ENCODE data around the gene SEMA6B.

SEMA6B gene

DNA sequence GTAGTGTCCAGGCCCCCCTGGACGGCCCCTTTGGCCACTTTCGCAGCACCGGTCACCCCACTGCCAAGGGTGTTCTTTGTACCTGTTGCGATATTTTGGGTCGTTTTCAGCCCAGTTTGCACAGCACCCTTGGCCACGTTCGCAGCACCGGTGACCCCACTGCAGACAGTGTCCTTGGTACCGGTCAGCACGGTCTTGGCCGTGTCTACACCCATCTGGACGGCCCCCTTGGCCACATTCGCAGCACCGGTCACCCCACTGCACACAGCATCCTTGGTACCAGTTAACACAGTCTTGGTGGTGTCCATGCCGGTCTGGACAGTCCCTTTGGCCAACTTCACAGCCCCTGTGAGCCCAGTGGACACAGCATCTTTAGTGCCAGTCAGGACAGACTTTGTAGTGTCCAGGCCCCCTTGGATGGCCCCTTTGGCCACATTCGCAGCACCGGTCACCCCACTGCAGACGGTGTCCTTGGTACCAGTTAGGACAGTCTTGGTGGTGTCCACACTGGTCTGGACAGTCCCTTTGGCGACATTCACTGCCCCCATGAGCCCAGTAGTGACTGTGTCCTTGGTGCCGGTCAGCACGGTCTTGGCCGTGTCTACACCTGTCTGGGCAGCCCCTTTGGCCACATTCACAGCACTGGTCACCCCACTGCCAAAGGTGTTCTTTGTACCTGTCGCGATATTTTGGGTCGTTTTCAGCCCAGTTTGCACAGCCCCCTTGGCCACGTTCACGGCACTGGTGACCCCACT, 48.0 kb downstream of the SEMA6B start:
- H3K27me3 ChIP-seq, result no peaks in the 10 kb centered on the region
- no peak overlapping the region for H3K4me3 ChIP-seq (ENCODE audit: low read depth in 1 of 2, low read length in 1 of 2)
- no peaks in the 10 kb centered on the region for H3K4me1 ChIP-seq (ENCODE audit: control insufficient read depth in 1 of 2, insufficient read depth in 1 of 2, low read depth in 1 of 2, low read length in 1 of 2)
- peaks cover 45% of the 10 kb centered on the region for H3K36me3 ChIP-seq
- H3K9me3 ChIP-seq, result no peaks in the 10 kb centered on the region
- no peak for TF ChIP-seq CTCF (IDR thresholded peaks at IDR 0.05)
- no peak overlapping the region for H3K27ac ChIP-seq

GRCh38 chr19:4510435-4511255, 48.8 kb downstream of the SEMA6B start:
- Histone ChIP-seq H3K36me3 (peaks cover 45% of the 10 kb centered on the region), H3K4me3 (ENCODE audit: low read depth in 1 of 2, low read length in 1 of 2) (no peak overlapping the region), H3K4me1 (ENCODE audit: control insufficient read depth in 1 of 2, insufficient read depth in 1 of 2, low read depth in 1 of 2, low read length in 1 of 2) (no peaks in the 10 kb centered on the region), H3K9me3 (no peaks in the 10 kb centered on the region), H3K27ac (no peak overlapping the region), H3K27me3 (no peaks in the 10 kb centered on the region)
- TF ChIP-seq CTCF (IDR thresholded peaks at IDR 0.05), result no peak

DNA sequence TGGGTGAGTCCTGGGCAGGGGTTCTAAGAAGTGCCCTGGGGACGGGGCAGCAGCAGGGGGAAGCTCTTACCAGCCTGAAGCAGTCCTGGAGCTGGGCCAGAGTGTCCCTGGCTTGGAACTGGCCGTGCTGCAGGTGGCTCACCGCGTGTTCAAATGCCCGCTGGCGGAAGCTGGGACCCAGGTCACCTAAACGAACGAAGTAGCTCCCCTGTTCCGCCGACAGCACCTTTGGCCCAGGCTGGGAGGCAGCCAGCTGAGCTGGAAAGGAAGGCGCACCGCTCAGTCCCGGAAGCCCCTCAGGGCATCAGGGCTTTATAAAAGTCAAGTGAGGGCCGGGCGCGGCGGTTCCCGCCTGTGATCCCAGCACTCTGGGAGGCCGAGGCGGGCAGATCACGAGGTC, 50.8 kb downstream of the SEMA6B start:
- Histone ChIP-seq H3K27ac (no peak overlapping the region), H3K4me3 (ENCODE audit: low read depth in 1 of 2, low read length in 1 of 2) (no peak overlapping the region), H3K36me3 (peaks cover 62% of the 10 kb centered on the region), H3K4me1 (ENCODE audit: control insufficient read depth in 1 of 2, insufficient read depth in 1 of 2, low read depth in 1 of 2, low read length in 1 of 2) (no peaks in the 10 kb centered on the region), H3K9me3 (no peaks in the 10 kb centered on the region), H3K27me3 (no peaks in the 10 kb centered on the region)
- no peak for TF ChIP-seq CTCF (IDR thresholded peaks at IDR 0.05)

- H3K27ac ChIP-seq, result no peak overlapping the region
- H3K27me3 ChIP-seq, result no peaks in the 10 kb centered on the region
- H3K9me3 ChIP-seq, result no peaks in the 10 kb centered on the region
- H3K36me3 ChIP-seq, result peaks cover 63% of the 10 kb centered on the region
- TF ChIP-seq CTCF (IDR thresholded peaks at IDR 0.05), result no peak
- no peak overlapping the region for H3K4me3 ChIP-seq (ENCODE audit: low read depth in 1 of 2, low read length in 1 of 2)
- H3K4me1 ChIP-seq (ENCODE audit: control insufficient read depth in 1 of 2, insufficient read depth in 1 of 2, low read depth in 1 of 2, low read length in 1 of 2), result no peaks in the 10 kb centered on the region
These were observed 51.7 kb downstream of the SEMA6B start for GRCh38 chr19:4507804-4508203.

DNA sequence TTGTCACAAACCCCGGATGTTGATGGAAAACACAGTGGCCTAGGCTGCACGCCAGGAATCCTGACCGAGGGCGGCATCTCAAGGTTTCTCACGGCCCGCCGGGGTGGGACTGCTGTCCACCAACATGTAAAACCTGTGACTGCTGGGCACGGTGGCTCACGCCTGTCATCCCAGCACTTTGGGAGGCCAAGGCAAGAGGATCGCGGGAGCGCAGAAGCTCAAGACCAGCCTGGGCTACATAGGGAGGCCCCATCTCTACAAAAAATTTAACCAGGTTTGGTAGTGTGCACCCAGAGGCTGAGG, 52.4 kb downstream of the SEMA6B start:
- H3K4me1 ChIP-seq (ENCODE audit: control insufficient read depth in 1 of 2, insufficient read depth in 1 of 2, low read depth in 1 of 2, low read length in 1 of 2), result no peaks in the 10 kb centered on the region
- no peaks in the 10 kb centered on the region for H3K9me3 ChIP-seq
- peaks cover 65% of the 10 kb centered on the region for H3K36me3 ChIP-seq
- H3K4me3 ChIP-seq (ENCODE audit: low read depth in 1 of 2, low read length in 1 of 2), result no peak overlapping the region
- TF ChIP-seq CTCF (IDR thresholded peaks at IDR 0.05), result no peak
- H3K27me3 ChIP-seq, result no peaks in the 10 kb centered on the region
- no peak overlapping the region for H3K27ac ChIP-seq
